HepG2 (cell line): ENCODE data around the gene TTC31. TPM values are rescaled to one million over a fixed set of nuclear protein-coding genes. Genes with fewer than 3 reads are reported as not detected.

Experiments used
- ATAC-seq: fragments of 200-7000 bp; cut with Tn5 transposase; 3 replicates; pipeline ENCODE4 v1.9.1; 2020; ENCODE audit warnings: mild to moderate bottlenecking, moderate library complexity
- BruUV-seq: library from RNA; stranded (reverse); fragments of 400-500 nt; replicated peaks from 2 replicates; lab custom pipeline; 2021; lab: Mats Ljungman, UMichigan
- CTCF ChIA-PET: fragments of 300-600 bp; formaldehyde crosslinking; extraction: SDS; loops from one replicate; lab custom pipeline; 2021; ENCODE audit warnings: low total read pairs, inconsistent platforms, low intra/inter-chr PET ratio; lab: Yijun Ruan, JAX
- POLR2A ChIA-PET: fragments of 350-600 bp; sonication (Branson Sonifier 250); formaldehyde crosslinking; loops from one replicate; lab custom pipeline; 2020; ENCODE audit warnings: antibody characterized with exemption, inconsistent platforms; lab: Yijun Ruan, JAX
- DNase-seq: peaks from one replicate; pipeline ENCODE4 v3.0.0-alpha.2; 2015; ENCODE audit warnings: low spot score
- FAIRE-seq: peaks from 3 replicates; lab custom pipeline; 2011; peaks lifted over from hg19 to GRCh38; lab: Jason Lieb, UNC
- H2AFZ ChIP-seq: one replicate; pipeline ENCODE4 v1.6.1; 2011; ENCODE audit warnings: low read length, inconsistent platforms
- H3K27ac ChIP-seq: fragments of 300-600 bp; 3 replicates; pipeline ENCODE4 v1.8.0; 2011; ENCODE audit warnings: mixed run types, mild to moderate bottlenecking, mixed read lengths, low read length, inconsistent platforms; ENCODE audit not compliant: insufficient read depth; ENCODE audit errors: extremely low read length
- H3K27me3 ChIP-seq, 2 experiments: fragments of 200-600 bp in 1 of 2; 2 replicates in 1 of 2; 3 replicates in 1 of 2; pipeline versions ENCODE4 v1.6.0 to v1.8.0; 2011; ENCODE audit warnings: low read length in 2 of 2, mild to moderate bottlenecking in 2 of 2, moderate library complexity in 2 of 2, inconsistent platforms in 1 of 2; ENCODE audit not compliant: insufficient read depth in 2 of 2, control insufficient read depth in 1 of 2
- H3K36me3 ChIP-seq, 2 experiments: fragments of 200-600 bp in 1 of 2; replicated peaks in 1 of 2; 2 replicates in 1 of 2; 3 replicates in 1 of 2; pipeline versions ENCODE4 v1.5.1 to v1.8.0; 2011; ENCODE audit warnings: low read length in 2 of 2, inconsistent platforms in 1 of 2; ENCODE audit not compliant: insufficient read depth in 2 of 2, control insufficient read depth in 1 of 2
- H3K4me1 ChIP-seq: 2 replicates; pipeline ENCODE4 v1.5.1; 2012; ENCODE audit warnings: low read length, inconsistent platforms; ENCODE audit not compliant: insufficient read depth
- H3K4me2 ChIP-seq: 2 replicates; pipeline ENCODE4 v1.6.0; 2011; ENCODE audit warnings: low read depth, low read length, inconsistent platforms
- H3K4me3 ChIP-seq, 3 experiments: fragments of 200-600 bp in 1 of 3; sonication (generic), shearing (Covaris generic) in 1 of 3; replicated peaks in 1 of 3; 2 replicates each; pipeline ENCODE4 v1.5.1; 2011 to 2016; ENCODE audit warnings: low read length in 3 of 3, inconsistent platforms in 2 of 3, low read depth in 2 of 3, mild to moderate bottlenecking in 2 of 3, control low read depth in 1 of 3, mixed read lengths in 1 of 3; ENCODE audit not compliant: insufficient read depth in 1 of 3
- H3K79me2 ChIP-seq: one replicate; pipeline ENCODE4 v1.6.1; 2011; ENCODE audit warnings: low read length, inconsistent platforms; ENCODE audit not compliant: insufficient read depth
- H3K9ac ChIP-seq: 2 replicates; pipeline ENCODE4 v1.6.0; 2011; ENCODE audit warnings: mild to moderate bottlenecking, low read depth, low read length, inconsistent platforms; ENCODE audit not compliant: insufficient read depth
- H3K9me3 ChIP-seq: 2 replicates; pipeline ENCODE4 v1.5.1; 2012; ENCODE audit warnings: mild to moderate bottlenecking, low read length
- H4K20me1 ChIP-seq: 2 replicates; pipeline ENCODE4 v1.6.0; 2011; ENCODE audit warnings: inconsistent platforms, mild to moderate bottlenecking, low read length, moderate library complexity; ENCODE audit not compliant: insufficient read depth
- CCDC6 ChIP-seq: sonication (generic); formaldehyde crosslinking; IDR thresholded peaks from 2 replicates; pipeline ENCODE4 v1.8.1; 2022; ENCODE audit warnings: mild to moderate bottlenecking, missing genetic modification reagents, moderate library complexity
- ELF3 ChIP-seq: IDR thresholded peaks from 2 replicates; pipeline ENCODE4 v1.6.1; 2016; ENCODE audit warnings: missing genetic modification reagents, missing compliant biosample characterization
- KDM5B ChIP-seq: sonication (generic); formaldehyde crosslinking; IDR thresholded peaks from 2 replicates; pipeline ENCODE4 v1.4.0; 2020; ENCODE audit warnings: missing genetic modification reagents, mild to moderate bottlenecking, borderline replicate concordance
- KLF13 ChIP-seq: sonication (generic); formaldehyde crosslinking; IDR thresholded peaks from 2 replicates; pipeline ENCODE4 v1.4.0; 2020; ENCODE audit warnings: mild to moderate bottlenecking, missing genetic modification reagents
- NFIB ChIP-seq: sonication (generic); formaldehyde crosslinking; IDR thresholded peaks from 2 replicates; pipeline ENCODE4 v1.9.0; 2021; ENCODE audit warnings: missing genetic modification reagents, mild to moderate bottlenecking, borderline replicate concordance
- TBX3 ChIP-seq: fragments of 450-650 bp; IDR thresholded peaks from 2 replicates; pipeline ENCODE4 v1.6.1; 2017; ENCODE audit warnings: antibody characterized with exemption, mild to moderate bottlenecking, inconsistent platforms, borderline replicate concordance
- ZNF101 ChIP-seq: sonication (generic); formaldehyde crosslinking; IDR thresholded peaks from 2 replicates; pipeline ENCODE4 v1.4.0; 2020; ENCODE audit warnings: mild to moderate bottlenecking, low read depth, missing genetic modification reagents, borderline replicate concordance
- ZNF33B ChIP-seq: sonication (generic); formaldehyde crosslinking; IDR thresholded peaks from 2 replicates; pipeline ENCODE4 v1.5.1; 2020; ENCODE audit warnings: mild to moderate bottlenecking, missing genetic modification reagents
- ZNF672 ChIP-seq: sonication (generic); formaldehyde crosslinking; IDR thresholded peaks from 2 replicates; pipeline ENCODE4 v1.8.1; 2022; ENCODE audit warnings: missing genetic modification reagents
- ZNF773 ChIP-seq: sonication (generic); formaldehyde crosslinking; IDR thresholded peaks from 2 replicates; pipeline ENCODE4 v1.4.0; 2020; ENCODE audit warnings: missing genetic modification reagents, borderline replicate concordance
- WGBS: methylation state at CpG from one replicate; pipeline ENCODE4 v1.1.6; 2017; ENCODE audit warnings: low lambda C conversion rate; 5-methylcytosine and 5-hydroxymethylcytosine counted together
- in situ Hi-C: cut with HindIII; loops from 2 replicates; pipeline ENCODE4 v1.10.0; 2017; ENCODE audit warnings: low pct_unique_long_range_greater_than_20kb; ENCODE audit not compliant: extremely low pct_ligation_motif_present
- intact Hi-C: fragments of 100-400 bp; cut with micrococcal nuclease; formaldehyde crosslinking; loops from one replicate; pipeline ENCODE4 v1.10.0; 2022; ENCODE audit not compliant: unreplicated experiment
- polyA plus RNA-seq, 8 experiments: library from polyadenylated mRNA; depleted of rRNA in 3 of 8; stranded (reverse) in 7 of 8; unstranded in 1 of 8; fragments of >200 nt; fragmentation: Illumina TruSeq in 4 of 8; extraction: Trizol in 4 of 8; gene quantifications; 2 replicates each; pipeline versions ENCODE4 v1.2.1 to v1.2.3, GENCODE V29; 2011 to 2016; ENCODE audit warnings: low read depth in 4 of 8, missing spikeins in 1 of 8, mixed read lengths in 1 of 8; ENCODE audit not compliant: insufficient read depth in 1 of 8
- total RNA-seq, 5 experiments: library from RNA; depleted of rRNA; stranded (reverse); fragments of >200 nt; fragmentation: Illumina TruSeq; extraction: Trizol; gene quantifications; 2 replicates each; pipeline ENCODE4 v1.2.3, GENCODE V29; 2016; ENCODE audit warnings: low read depth in 1 of 5
- TF ChIP-seq, protein P1 (sequence below): sonication (generic); formaldehyde crosslinking; IDR thresholded peaks from 2 replicates; pipeline ENCODE4 v1.8.1; 2022; ENCODE audit warnings: mild to moderate bottlenecking, missing genetic modification reagents
- TF ChIP-seq, protein P2 (sequence below): IDR thresholded peaks from 2 replicates; pipeline ENCODE4 v1.6.1; 2018; ENCODE audit warnings: missing genetic modification reagents, mild to moderate bottlenecking, missing compliant biosample characterization
- TF ChIP-seq, protein P3 (sequence below): sonication (generic); formaldehyde crosslinking; conservative IDR thresholded peaks from 2 replicates; pipeline ENCODE4 v1.5.0; 2020; ENCODE audit warnings: missing genetic modification reagents
- TF ChIP-seq, protein P4 (sequence below): sonication (generic); formaldehyde crosslinking; IDR thresholded peaks from 2 replicates; pipeline ENCODE4 v1.4.0; 2020; ENCODE audit warnings: mild to moderate bottlenecking, missing genetic modification reagents
- TF ChIP-seq, protein P5 (sequence below): sonication (generic); formaldehyde crosslinking; IDR thresholded peaks from 2 replicates; pipeline ENCODE4 v1.5.0; 2020; ENCODE audit warnings: mild to moderate bottlenecking, missing genetic modification reagents

TTC31 gene
- total and polyA plus RNA-seq, 2 of the 13 experiments (the other 11 are each of a cell fraction or from before 2014, with no cell fraction given): 28.3 to 39.5 TPM

DNA sequence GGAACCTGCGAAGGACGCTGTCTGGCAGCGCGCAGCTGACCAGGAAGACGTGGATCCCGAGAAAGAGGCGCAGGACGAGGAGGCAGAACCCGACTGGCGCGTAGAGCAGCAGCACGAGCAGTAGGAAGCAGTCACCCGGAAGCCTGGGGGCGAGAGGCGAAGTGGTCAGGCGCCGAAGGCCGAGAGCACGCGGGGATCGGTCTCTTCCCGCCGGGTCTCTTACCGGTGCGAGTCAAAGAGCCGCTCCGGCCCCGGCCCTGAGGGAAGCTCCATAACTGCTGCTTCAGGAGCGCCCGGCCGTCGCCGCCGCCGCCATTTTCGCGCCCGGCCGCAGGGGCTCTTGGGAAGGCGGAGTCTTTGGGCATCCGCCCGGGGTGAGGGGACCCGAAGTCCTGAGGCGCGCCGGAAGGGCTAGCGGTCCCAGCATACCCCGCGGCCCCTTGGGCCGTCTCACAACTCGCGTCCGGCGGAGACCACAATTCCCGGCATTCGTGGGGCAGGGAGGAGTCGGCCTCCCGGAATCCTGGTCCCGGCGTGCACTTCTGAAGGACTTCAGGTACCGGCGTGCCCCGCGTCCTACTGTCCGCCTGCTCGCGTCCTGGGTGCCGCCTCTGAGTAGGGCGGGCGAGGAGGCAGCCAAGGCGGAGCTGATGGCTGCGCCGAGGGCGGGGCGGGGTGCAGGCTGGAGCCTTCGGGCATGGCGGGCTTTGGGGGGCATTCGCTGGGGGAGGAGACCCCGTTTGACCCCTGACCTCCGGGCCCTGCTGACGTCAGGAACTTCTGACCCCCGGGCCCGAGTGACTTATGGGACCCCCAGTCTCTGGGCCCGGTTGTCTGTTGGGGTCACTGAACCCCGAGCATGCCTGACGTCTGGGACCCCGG is 46.7 kb downstream of the TTC31 start, which contains the start of the genes AUP1 and HTRA2:
AUP1 (minus strand) TSS at position 350 of the 882 bp plus-strand sequence; CDS start at position 273, 77 bp downstream.
HTRA2 (plus strand) TSS at position 577 of the 882 bp plus-strand sequence; CDS start at position 651, 74 bp downstream.
- DNase-seq (peak; percentile 98), FAIRE-seq (peak; percentile 83), ATAC-seq (peak; percentile 90)
- ChIA-PET CTCF (interaction anchor here (1.5 to 1.9 kb wide), 2 partner anchors 23 to 46 kb away, joined by 3 to 5 read pairs; partner anchors contain the start of genes CCDC142, PCGF1 and TTC31), POLR2A (interaction anchor here (0.6 to 5.9 kb wide), 27 partner anchors 9 to 351 kb away, joined by 3 to 93 read pairs (median 5); partner anchors contain the start of genes CCDC142, INO80B, LBX2 and LOXL3)
- intact Hi-C loops: loop anchor here (1.0 to 2.0 kb wide), 5 partner anchors 22 to 71 kb away; partner anchors contain the start of genes MRPL53, PCGF1, TTC31 and WBP1
- H4K20me1 ChIP-seq: no peaks in the 10 kb centered on the region
- H2AFZ ChIP-seq: no peak within 1 kb of the TSS
- H3K79me2 ChIP-seq: peaks cover 43% of the 10 kb centered on the region
- H3K9me3 ChIP-seq: no peaks in the 10 kb centered on the region
- H3K4me1 ChIP-seq: peaks cover 55% of the 10 kb centered on the region
- no TSS peak for BruUV-seq
- H3K36me3 ChIP-seq: peaks cover 19 to 33% of the 10 kb centered on the region in 2 experiments
- no peaks in the 10 kb centered on the region; a peak in 1 of 5 replicates for H3K27me3 ChIP-seq
- peak within 1 kb of the TSS; percentile 99 for H3K9ac ChIP-seq
- H3K27ac ChIP-seq: peak within 1 kb of the TSS; percentile 95
- H3K4me3 ChIP-seq: peak within 1 kb of the TSS; percentile 84 to 100 (median 100)
- peak within 1 kb of the TSS; percentile 94 for H3K4me2 ChIP-seq
- 2% methylated on average over 34 of the region's 87 CpGs for WGBS
- in situ Hi-C loops: no loop called here
- TF ChIP-seq, protein P1, sequence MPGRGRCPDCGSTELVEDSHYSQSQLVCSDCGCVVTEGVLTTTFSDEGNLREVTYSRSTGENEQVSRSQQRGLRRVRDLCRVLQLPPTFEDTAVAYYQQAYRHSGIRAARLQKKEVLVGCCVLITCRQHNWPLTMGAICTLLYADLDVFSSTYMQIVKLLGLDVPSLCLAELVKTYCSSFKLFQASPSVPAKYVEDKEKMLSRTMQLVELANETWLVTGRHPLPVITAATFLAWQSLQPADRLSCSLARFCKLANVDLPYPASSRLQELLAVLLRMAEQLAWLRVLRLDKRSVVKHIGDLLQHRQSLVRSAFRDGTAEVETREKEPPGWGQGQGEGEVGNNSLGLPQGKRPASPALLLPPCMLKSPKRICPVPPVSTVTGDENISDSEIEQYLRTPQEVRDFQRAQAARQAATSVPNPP: peak; percentile 21; the same call in 1 of the 2 replicates
- TF ChIP-seq ELF3 (CRISPR knock-in tag) (peak; percentile 80), ZNF773 (CRISPR knock-in tag) (no peak), ZNF33B (CRISPR knock-in tag) (no peak; the same call in none of the 2 replicates), ZNF672 (no peak), ZNF101 (CRISPR knock-in tag) (peak; percentile 91; the same call in 1 of the 2 replicates), CCDC6 (peak; percentile 58; the same call in 1 of the 2 replicates), KLF13 (CRISPR knock-in tag) (no peak), KDM5B (CRISPR knock-in tag) (peak; percentile 80; the same call in 1 of the 2 replicates), NFIB (CRISPR knock-in tag) (0 out of 2 replicates have a peak, but pooled peaks have one; percentile 57), TBX3 (0 out of 2 replicates have a peak, but pooled peaks have one; percentile 48)
- TF ChIP-seq, protein P2, sequence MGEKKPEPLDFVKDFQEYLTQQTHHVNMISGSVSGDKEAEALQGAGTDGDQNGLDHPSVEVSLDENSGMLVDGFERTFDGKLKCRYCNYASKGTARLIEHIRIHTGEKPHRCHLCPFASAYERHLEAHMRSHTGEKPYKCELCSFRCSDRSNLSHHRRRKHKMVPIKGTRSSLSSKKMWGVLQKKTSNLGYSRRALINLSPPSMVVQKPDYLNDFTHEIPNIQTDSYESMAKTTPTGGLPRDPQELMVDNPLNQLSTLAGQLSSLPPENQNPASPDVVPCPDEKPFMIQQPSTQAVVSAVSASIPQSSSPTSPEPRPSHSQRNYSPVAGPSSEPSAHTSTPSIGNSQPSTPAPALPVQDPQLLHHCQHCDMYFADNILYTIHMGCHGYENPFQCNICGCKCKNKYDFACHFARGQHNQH (CRISPR knock-in tag): peak; percentile 85
- TF ChIP-seq, protein P3, sequence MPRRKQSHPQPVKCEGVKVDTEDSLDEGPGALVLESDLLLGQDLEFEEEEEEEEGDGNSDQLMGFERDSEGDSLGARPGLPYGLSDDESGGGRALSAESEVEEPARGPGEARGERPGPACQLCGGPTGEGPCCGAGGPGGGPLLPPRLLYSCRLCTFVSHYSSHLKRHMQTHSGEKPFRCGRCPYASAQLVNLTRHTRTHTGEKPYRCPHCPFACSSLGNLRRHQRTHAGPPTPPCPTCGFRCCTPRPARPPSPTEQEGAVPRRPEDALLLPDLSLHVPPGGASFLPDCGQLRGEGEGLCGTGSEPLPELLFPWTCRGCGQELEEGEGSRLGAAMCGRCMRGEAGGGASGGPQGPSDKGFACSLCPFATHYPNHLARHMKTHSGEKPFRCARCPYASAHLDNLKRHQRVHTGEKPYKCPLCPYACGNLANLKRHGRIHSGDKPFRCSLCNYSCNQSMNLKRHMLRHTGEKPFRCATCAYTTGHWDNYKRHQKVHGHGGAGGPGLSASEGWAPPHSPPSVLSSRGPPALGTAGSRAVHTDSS (CRISPR knock-in tag): peak; percentile 89; the same call in 1 of the 2 replicates
- TF ChIP-seq, protein P4, sequence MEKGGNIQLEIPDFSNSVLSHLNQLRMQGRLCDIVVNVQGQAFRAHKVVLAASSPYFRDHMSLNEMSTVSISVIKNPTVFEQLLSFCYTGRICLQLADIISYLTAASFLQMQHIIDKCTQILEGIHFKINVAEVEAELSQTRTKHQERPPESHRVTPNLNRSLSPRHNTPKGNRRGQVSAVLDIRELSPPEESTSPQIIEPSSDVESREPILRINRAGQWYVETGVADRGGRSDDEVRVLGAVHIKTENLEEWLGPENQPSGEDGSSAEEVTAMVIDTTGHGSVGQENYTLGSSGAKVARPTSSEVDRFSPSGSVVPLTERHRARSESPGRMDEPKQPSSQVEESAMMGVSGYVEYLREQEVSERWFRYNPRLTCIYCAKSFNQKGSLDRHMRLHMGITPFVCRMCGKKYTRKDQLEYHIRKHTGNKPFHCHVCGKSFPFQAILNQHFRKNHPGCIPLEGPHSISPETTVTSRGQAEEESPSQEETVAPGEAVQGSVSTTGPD (CRISPR knock-in tag): no peak; the same call in 1 of the 2 replicates
- TF ChIP-seq, protein P5, sequence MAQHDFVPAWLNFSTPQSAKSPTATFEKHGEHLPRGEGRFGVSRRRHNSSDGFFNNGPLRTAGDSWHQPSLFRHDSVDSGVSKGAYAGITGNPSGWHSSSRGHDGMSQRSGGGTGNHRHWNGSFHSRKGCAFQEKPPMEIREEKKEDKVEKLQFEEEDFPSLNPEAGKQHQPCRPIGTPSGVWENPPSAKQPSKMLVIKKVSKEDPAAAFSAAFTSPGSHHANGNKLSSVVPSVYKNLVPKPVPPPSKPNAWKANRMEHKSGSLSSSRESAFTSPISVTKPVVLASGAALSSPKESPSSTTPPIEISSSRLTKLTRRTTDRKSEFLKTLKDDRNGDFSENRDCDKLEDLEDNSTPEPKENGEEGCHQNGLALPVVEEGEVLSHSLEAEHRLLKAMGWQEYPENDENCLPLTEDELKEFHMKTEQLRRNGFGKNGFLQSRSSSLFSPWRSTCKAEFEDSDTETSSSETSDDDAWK (CRISPR knock-in tag): no peak
